Right atrium auricular region (tissue), 2 donors: Measurements from ENCODE around the gene COL11A2. TPM values are rescaled to one million over a fixed set of nuclear protein-coding genes. Genes with fewer than 3 reads are reported as not detected.

ENCODE experiments used
- DNase-seq: peaks from one replicate; pipeline ENCODE4 v3.0.0-alpha.2; 2019; ENCODE audit warnings: low spot score
- H3K27ac ChIP-seq, 2 donors: fragments of 200-600 bp; sonication (generic); 1 replicate in 1 of 2; 2 replicates in 1 of 2; pipeline ENCODE4 v1.5.1; 2016 to 2019
- H3K27me3 ChIP-seq, 2 donors: fragments of 200-600 bp; sonication (generic); one replicate each; pipeline versions ENCODE4 v1.5.1 to v1.6.0; 2017 to 2019
- H3K36me3 ChIP-seq: fragments of 200-600 bp; sonication (generic); one replicate; pipeline ENCODE4 v1.5.1; 2016
- H3K4me1 ChIP-seq, 2 donors: fragments of 200-600 bp; sonication (generic); one replicate each; pipeline versions ENCODE4 v1.5.1 to v1.6.0; 2017 to 2019
- H3K4me3 ChIP-seq, 2 donors: fragments of 200-600 bp; sonication (generic); 1 replicate in 1 of 2; 2 replicates in 1 of 2; pipeline ENCODE4 v1.5.1; 2017 to 2019; ENCODE audit warnings: mild to moderate bottlenecking in 1 of 2, moderate library complexity in 1 of 2
- H3K9me3 ChIP-seq, 2 donors: fragments of 200-600 bp; sonication (generic); one replicate each; pipeline ENCODE4 v1.5.1; 2019
- CTCF ChIP-seq, 2 donors: fragments of 200-600 bp; sonication (generic); IDR thresholded peaks; one replicate each; pipeline ENCODE4 v1.5.1; 2019; ENCODE audit warnings: antibody characterized with exemption in 2 of 2
- total RNA-seq, 2 donors: library from RNA; depleted of rRNA; stranded (reverse); fragments of >200 nt; gene quantifications; one replicate each; pipeline ENCODE4 v1.1.0, GENCODE V29; 2016

Gene COL11A2
- total RNA-seq, 2 donors from 2014 or later: 0.63 to 1.5 TPM

DNA sequence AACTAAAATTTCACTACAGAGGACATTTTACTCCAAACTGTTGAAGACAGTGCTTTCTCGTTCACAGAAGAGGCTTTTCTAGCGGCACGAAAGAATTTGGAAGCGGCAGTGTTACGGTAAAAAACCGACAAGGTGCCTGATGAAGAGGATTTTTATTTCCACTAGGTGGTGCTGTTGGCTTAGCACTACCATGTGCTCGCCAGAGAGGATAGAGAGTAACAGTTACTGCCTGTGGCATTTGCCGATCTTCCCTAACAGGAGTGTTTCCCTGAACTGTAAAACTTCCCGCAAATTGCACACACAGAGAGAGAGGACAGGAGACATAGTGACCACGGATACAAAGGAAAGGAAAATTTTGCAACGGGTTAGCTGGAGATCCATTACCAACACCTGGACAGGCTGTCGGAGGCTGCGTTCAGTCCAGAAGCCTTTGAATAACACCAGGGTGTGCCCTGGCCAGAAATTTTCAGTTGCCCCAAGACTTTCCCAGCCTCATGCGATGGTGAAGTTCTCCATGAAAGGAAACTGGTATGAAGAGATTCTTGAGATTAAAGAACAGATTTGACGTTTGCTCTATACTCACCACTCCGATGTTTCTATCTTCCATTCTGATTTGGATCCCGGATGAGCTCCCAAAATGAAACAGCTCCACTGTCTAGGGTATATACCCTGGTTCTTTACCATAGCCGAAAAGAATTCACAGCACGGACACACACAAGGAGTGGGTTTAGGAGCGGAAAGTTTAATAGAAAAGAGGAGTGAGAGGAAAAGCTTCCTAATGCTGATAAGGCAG, 68.3 kb downstream of the COL11A2 start:
- DNase-seq: no peak
- H3K27ac ChIP-seq: no peak overlapping the region
- peaks cover 0 to 8% of the 10 kb centered on the region in 2 donors for H3K9me3 ChIP-seq
- H3K27me3 ChIP-seq: no peaks in the 10 kb centered on the region
- no peaks in the 10 kb centered on the region for H3K4me1 ChIP-seq
- no peaks in the 10 kb centered on the region for H3K36me3 ChIP-seq
- H3K4me3 ChIP-seq: no peak overlapping the region
- peak in 1 of 2 donors; percentile 34 for TF ChIP-seq CTCF (IDR thresholded peaks at IDR 0.05)

DNA sequence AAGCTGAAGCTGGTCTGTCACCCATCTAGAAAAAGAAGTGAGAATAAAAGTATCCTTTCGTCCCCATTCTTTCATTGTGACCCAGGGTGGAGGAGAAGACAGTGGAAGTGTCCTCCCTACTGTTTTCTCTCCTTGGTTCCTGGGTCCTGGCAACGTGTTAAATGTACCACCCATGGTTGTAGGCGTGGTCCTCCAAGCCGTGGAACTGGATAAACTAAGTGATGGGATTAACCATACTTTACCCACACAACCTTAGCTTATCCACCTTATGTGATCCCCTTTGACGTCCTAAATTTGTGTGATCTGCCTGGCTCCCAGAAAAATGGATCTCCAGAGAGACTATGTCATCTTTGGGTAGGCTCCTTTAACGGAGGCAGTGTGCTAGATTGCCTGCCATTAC, 69.1 kb downstream of the COL11A2 start:
- Histone ChIP-seq H3K36me3 (no peaks in the 10 kb centered on the region), H3K4me1 (no peaks in the 10 kb centered on the region), H3K27ac (no peak overlapping the region), H3K4me3 (no peak overlapping the region), H3K27me3 (peaks cover 0 to under 1% of the 10 kb centered on the region in 2 donors), H3K9me3 (peaks cover 0 to 8% of the 10 kb centered on the region in 2 donors)
- no peak for TF ChIP-seq CTCF (IDR thresholded peaks at IDR 0.05)
- DNase-seq: no peak

DNA sequence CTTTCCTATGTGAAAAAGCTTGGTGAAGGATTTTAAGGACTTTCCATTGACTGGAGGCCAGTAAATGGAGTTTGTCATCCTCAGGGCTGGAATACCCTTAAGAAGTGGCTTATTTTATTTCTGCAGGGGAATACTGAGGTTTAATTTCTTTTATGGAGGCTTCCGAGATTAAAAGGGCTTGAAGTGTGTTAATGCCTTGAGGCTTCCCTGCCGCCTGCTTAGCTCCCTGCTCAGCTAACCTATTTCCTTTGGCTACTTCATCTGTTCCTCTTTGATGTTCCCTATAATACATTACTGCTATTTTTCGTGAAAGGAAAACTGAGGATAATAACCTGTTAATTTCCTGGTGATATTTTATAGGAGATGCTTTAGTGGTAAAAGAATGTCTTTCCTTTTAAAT, 72.3 kb downstream of the COL11A2 start:
- TF ChIP-seq CTCF (IDR thresholded peaks at IDR 0.05): no peak
- Histone ChIP-seq H3K27ac (no peak overlapping the region), H3K4me1 (peaks cover 0 to 10% of the 10 kb centered on the region in 2 donors), H3K27me3 (peaks cover 10 to 22% of the 10 kb centered on the region in 2 donors), H3K9me3 (peaks cover 0 to 8% of the 10 kb centered on the region in 2 donors), H3K4me3 (no peak overlapping the region), H3K36me3 (no peaks in the 10 kb centered on the region)
- no peak for DNase-seq

- Histone ChIP-seq H3K4me3 (no peak overlapping the region), H3K36me3 (no peaks in the 10 kb centered on the region), H3K4me1 (peaks cover 0 to 10% of the 10 kb centered on the region in 2 donors), H3K27me3 (peaks cover 10 to 22% of the 10 kb centered on the region in 2 donors), H3K27ac (no peak overlapping the region), H3K9me3 (peaks cover 0 to 4% of the 10 kb centered on the region in 2 donors)
- TF ChIP-seq CTCF (IDR thresholded peaks at IDR 0.05): peak; percentile 75 to 93
- no peak for DNase-seq
These were observed 73.6 kb downstream of the COL11A2 start for GRCh38 chr6:33118525-33119123.

- no peak for DNase-seq
- Histone ChIP-seq H3K27ac (no peak overlapping the region), H3K9me3 (no peaks in the 10 kb centered on the region), H3K27me3 (peaks cover 10 to 22% of the 10 kb centered on the region in 2 donors), H3K4me3 (no peak overlapping the region), H3K4me1 (peaks cover 0 to 10% of the 10 kb centered on the region in 2 donors), H3K36me3 (no peaks in the 10 kb centered on the region)
- TF ChIP-seq CTCF (IDR thresholded peaks at IDR 0.05): no peak
These were observed 74.4 kb downstream of the COL11A2 start for GRCh38 chr6:33117811-33118277.
